NT2/D1 (cell line): Measurements from ENCODE around the gene RAB40B.

Experiments
- SUZ12 ChIP-seq: IDR thresholded peaks from 2 replicates; pipeline ENCODE4 v1.6.1; 2011; ENCODE audit not compliant: insufficient read length, insufficient read depth; ENCODE audit errors: extremely low read depth
- ZNF274 ChIP-seq: IDR thresholded peaks from 2 replicates; pipeline ENCODE4 v1.6.1; 2011; ENCODE audit warnings: mild to moderate bottlenecking, low read depth, low read length

DNA sequence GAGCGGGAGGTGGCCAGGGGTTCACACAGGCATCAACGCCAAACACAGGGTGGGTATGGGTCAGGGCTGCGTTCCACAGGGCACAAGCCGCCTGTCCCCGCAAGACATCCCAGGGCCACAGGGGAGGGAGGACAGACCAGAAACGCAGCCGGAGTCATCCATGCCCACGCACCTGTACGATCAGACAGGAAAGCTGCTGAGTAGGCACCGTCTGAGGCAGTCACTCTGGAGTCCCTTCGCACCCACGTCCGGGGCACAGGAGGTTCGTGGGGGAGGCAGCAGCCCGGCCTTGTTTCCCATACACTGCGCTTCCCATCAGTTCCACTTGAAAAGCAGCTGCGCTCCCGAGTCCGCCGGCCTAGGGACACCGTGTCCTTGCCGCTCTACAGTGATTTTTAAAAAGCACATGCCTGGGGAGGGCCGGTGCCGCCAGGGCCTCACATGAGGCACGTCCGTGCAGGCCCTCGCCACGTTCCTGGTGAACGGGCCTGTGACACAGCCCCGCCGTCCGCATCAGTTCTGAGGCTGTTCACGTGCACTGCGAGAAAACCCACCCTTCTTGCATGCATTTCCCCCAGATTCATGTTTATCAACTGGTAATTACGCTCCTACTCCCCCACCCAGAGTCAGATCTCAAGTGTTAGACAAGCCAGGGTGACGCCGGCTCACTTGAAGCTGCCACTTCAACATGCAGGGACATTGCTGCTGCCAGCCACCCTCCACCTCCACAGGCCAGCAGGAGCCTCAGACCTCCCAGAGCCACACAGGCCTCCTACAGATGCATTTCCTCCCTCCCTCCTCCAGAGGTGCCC, 85.0 kb downstream of the RAB40B start:
- TF ChIP-seq SUZ12, result no peak
- no peak for TF ChIP-seq ZNF274
